Keratinocyte (primary cell): ENCODE results near the gene CSMD2.

Experiments used
- EZH2 ChIP-seq: IDR thresholded peaks from one replicate; pipeline ENCODE4 v1.6.1; 2012; ENCODE audit warnings: inconsistent platforms, mild to moderate bottlenecking, low read length, moderate library complexity
- TF ChIP-seq, protein P1 (sequence below), 3 experiments: IDR thresholded peaks in 1 of 3; conservative IDR thresholded peaks in 1 of 3; optimal IDR thresholded peaks in 1 of 3; 2 replicates in 2 of 3; 3 replicates in 1 of 3; pipeline versions ENCODE3 to v1.5.1; 2011; ENCODE audit warnings: low read length in 3 of 3, mild to moderate bottlenecking in 3 of 3, moderate library complexity in 2 of 3, control low read depth in 1 of 3, inconsistent platforms in 1 of 3; ENCODE audit not compliant: insufficient read depth in 2 of 3; ENCODE audit errors: extremely low read depth in 1 of 3

DNA sequence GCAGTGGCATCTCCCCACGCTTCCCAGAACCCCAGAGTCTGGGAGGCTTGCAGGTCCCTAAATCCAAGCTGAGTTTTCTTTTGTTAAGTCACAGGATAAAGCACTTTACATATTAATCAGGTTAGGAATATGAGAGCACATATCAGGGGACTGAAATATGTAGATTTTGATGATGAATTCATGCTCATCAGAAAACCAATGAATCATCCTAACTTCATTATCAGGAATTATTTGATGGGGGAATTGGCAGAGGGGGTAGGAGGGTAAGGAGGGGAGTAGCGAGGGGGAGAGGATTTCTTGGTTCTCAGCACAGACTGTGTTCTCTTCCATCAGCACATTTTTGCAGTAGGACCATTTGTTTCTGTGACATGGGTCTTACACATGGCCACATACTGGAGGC is 269.1 kb downstream of the CSMD2 start:
- TF ChIP-seq, protein P1, sequence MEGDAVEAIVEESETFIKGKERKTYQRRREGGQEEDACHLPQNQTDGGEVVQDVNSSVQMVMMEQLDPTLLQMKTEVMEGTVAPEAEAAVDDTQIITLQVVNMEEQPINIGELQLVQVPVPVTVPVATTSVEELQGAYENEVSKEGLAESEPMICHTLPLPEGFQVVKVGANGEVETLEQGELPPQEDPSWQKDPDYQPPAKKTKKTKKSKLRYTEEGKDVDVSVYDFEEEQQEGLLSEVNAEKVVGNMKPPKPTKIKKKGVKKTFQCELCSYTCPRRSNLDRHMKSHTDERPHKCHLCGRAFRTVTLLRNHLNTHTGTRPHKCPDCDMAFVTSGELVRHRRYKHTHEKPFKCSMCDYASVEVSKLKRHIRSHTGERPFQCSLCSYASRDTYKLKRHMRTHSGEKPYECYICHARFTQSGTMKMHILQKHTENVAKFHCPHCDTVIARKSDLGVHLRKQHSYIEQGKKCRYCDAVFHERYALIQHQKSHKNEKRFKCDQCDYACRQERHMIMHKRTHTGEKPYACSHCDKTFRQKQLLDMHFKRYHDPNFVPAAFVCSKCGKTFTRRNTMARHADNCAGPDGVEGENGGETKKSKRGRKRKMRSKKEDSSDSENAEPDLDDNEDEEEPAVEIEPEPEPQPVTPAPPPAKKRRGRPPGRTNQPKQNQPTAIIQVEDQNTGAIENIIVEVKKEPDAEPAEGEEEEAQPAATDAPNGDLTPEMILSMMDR (optimal IDR thresholded peaks at IDR 0.05 in 1 of 3, IDR thresholded peaks at IDR 0.05 in 1 of 3, conservative IDR thresholded peaks at IDR 0.05 in 1 of 3; ENCODE audit: extremely low read depth in 1 of 3, insufficient read depth in 2 of 3, low read length in 3 of 3): no peak
- no peak for TF ChIP-seq EZH2
